Measurements from ENCODE around the gene RPS27L. TPM values are rescaled to one million over a fixed set of nuclear protein-coding genes. Genes with fewer than 3 reads are reported as not detected.

The RPS27L gene
- total RNA-seq, 1 donor from 2014 or later, result 176 TPM

GRCh38 chr15:63188247-63188925 is 31.1 kb upstream of the RPS27L start:
- DNase-seq (ENCODE audit: low read depth), result no peak

- DNase-seq (ENCODE audit: low read depth), result no peak
These were observed 30.4 kb upstream of the RPS27L start for GRCh38 chr15:63187589-63188226.

- no peak for DNase-seq (ENCODE audit: low read depth)
These were observed 28.8 kb upstream of the RPS27L start for GRCh38 chr15:63186065-63186464.

GRCh38 chr15:63185206-63185605 is 27.9 kb upstream of the RPS27L start:
- DNase-seq (ENCODE audit: low read depth), result peak; percentile 79

- no peak for DNase-seq (ENCODE audit: low read depth)
These were observed 24.4 kb upstream of the RPS27L start for GRCh38 chr15:63181648-63182047.

GRCh38 chr15:63180746-63181145 is 23.5 kb upstream of the RPS27L start:
- DNase-seq (ENCODE audit: low read depth), result no peak

- no peak for DNase-seq (ENCODE audit: low read depth)
These were observed 20.8 kb upstream of the RPS27L start for GRCh38 chr15:63178034-63178433.

- DNase-seq (ENCODE audit: low read depth), result no peak
These were observed 19.0 kb upstream of the RPS27L start for GRCh38 chr15:63176302-63176701.

- no peak for DNase-seq (ENCODE audit: low read depth)
These were observed 15.7 kb upstream of the RPS27L start for GRCh38 chr15:63172851-63173451.

- no peak for DNase-seq (ENCODE audit: low read depth)
These were observed 15.1 kb upstream of the RPS27L start for GRCh38 chr15:63172376-63172775.

GRCh38 chr15:63169788-63170187 is 12.5 kb upstream of the RPS27L start:
- DNase-seq (ENCODE audit: low read depth), result peak; percentile 70

- DNase-seq (ENCODE audit: low read depth), result no peak
These were observed 8.9 kb upstream of the RPS27L start for GRCh38 chr15:63166219-63166618.

- no peak for DNase-seq (ENCODE audit: low read depth)
These were observed 8.0 kb upstream of the RPS27L start for GRCh38 chr15:63165166-63165859.

GRCh38 chr15:63163217-63163616 is 5.9 kb upstream of the RPS27L start:
- DNase-seq (ENCODE audit: low read depth), result no peak

- no peak for DNase-seq (ENCODE audit: low read depth)
These were observed 3.4 kb upstream of the RPS27L start for GRCh38 chr15:63160638-63161037.

GRCh38 chr15:63157891-63158431 is 684 bp upstream of the RPS27L start:
- DNase-seq (ENCODE audit: low read depth), result peak; percentile 85

- DNase-seq (ENCODE audit: low read depth), result peak; percentile 83
These were observed 541 bp downstream of the RPS27L start for GRCh38 chr15:63156755-63157117.

- DNase-seq (ENCODE audit: low read depth), result peak; percentile 39
These were observed 1.1 kb downstream of the RPS27L start for GRCh38 chr15:63156086-63156710.

GRCh38 chr15:63155486-63155885 is 1.8 kb downstream of the RPS27L start:
- DNase-seq (ENCODE audit: low read depth), result peak; percentile 23

- DNase-seq (ENCODE audit: low read depth), result no peak
These were observed 5.6 kb downstream of the RPS27L start for GRCh38 chr15:63151665-63152064.

- no peak for DNase-seq (ENCODE audit: low read depth)
These were observed 10.6 kb downstream of the RPS27L start for GRCh38 chr15:63146684-63147083.

Measured in myocyte (in vitro differentiated cells).